Measurements from ENCODE around the gene FKBP8. TPM values are rescaled to one million over a fixed set of nuclear protein-coding genes. Genes with fewer than 3 reads are reported as not detected.

Gene FKBP8
- total RNA-seq, 2 donors from 2014 or later = 277 to 336 TPM

- H3K4me3 Mint-ChIP-seq = no peak overlapping the region
- no peak overlapping the region for H3K4me3 ChIP-seq (ENCODE audit: low read length)
- peaks cover 38% of the 10 kb centered on the region for H3K4me1 Mint-ChIP-seq
- no peak overlapping the region for H3K9ac ChIP-seq (ENCODE audit: extremely low read depth, low read length, poor library complexity, severe bottlenecking)
- H3K9me3 Mint-ChIP-seq = peaks cover 1% of the 10 kb centered on the region
- H3K27me3 Mint-ChIP-seq (ENCODE audit: insufficient read depth) = no peaks in the 10 kb centered on the region
- no peak overlapping the region for H3K27ac ChIP-seq (ENCODE audit: low read depth, low read length)
- H3K27me3 ChIP-seq (ENCODE audit: control insufficient read depth, insufficient read depth, low read length, poor library complexity, severe bottlenecking) = no peaks in the 10 kb centered on the region
- H3K9me3 ChIP-seq (ENCODE audit: control insufficient read depth, low read length) = no peaks in the 10 kb centered on the region
- H3K4me1 ChIP-seq (ENCODE audit: control insufficient read depth, insufficient read depth, low read length) = no peaks in the 10 kb centered on the region
- peaks cover 4% of the 10 kb centered on the region for H3K36me3 Mint-ChIP-seq (ENCODE audit: low read depth)
- DNase-seq = no peak
- no peak overlapping the region for H3K27ac Mint-ChIP-seq
- TF ChIP-seq, protein P1, sequence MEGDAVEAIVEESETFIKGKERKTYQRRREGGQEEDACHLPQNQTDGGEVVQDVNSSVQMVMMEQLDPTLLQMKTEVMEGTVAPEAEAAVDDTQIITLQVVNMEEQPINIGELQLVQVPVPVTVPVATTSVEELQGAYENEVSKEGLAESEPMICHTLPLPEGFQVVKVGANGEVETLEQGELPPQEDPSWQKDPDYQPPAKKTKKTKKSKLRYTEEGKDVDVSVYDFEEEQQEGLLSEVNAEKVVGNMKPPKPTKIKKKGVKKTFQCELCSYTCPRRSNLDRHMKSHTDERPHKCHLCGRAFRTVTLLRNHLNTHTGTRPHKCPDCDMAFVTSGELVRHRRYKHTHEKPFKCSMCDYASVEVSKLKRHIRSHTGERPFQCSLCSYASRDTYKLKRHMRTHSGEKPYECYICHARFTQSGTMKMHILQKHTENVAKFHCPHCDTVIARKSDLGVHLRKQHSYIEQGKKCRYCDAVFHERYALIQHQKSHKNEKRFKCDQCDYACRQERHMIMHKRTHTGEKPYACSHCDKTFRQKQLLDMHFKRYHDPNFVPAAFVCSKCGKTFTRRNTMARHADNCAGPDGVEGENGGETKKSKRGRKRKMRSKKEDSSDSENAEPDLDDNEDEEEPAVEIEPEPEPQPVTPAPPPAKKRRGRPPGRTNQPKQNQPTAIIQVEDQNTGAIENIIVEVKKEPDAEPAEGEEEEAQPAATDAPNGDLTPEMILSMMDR (conservative IDR thresholded peaks at IDR 0.05) = no peak
- WGBS, 2 experiments (ENCODE audit: insufficient coverage in 1 of 2, insufficient read length in 1 of 2) = 86 to 87% methylated on average over 8 to 14 of the region's 14 CpGs
- no peaks in the 10 kb centered on the region for H3K36me3 ChIP-seq (ENCODE audit: control insufficient read depth, insufficient read depth, low read length)
These were observed 53.7 kb downstream of the FKBP8 start for GRCh38 chr19:18489627-18490184.

DNA sequence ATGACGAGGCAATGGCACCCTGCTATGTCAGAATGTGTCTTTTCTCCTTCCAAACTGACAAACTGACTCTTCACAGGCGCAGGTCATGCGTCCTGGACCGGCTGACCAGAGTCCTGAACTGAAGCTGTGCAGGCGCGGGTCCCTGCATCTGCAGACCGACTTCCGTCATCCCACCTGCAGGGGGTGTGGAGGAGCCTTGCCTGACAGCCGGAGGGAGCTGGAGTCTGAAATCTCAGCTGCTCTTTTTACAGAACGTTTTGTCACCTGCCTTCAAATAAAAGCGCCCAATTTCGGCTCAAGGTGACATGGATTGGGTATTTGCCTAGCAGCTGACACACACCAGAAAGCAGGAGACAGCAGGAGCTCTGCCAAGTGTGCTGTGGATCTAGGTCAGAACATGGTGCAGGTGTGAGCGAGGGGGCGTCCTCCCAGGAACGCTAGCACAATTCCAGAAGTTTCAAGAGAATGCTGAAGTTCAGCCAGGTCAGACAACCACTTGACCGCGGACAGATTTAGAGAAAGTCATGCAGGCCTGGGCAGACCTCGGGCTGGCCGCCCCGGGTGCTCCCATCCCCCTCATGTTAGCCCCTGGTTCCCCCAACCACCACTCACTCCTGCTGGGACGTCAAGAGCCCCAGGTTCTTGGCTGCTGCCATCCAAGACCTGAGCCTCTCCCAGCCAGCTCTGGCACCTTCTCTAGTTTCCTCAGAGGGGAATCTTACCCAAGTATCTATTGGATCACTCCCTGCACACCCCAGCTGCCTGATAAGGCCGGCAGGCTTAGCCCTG is 54.3 kb downstream of the FKBP8 start:
- DNase-seq = peak; percentile 89
- no peak overlapping the region for H3K4me3 ChIP-seq (ENCODE audit: low read length)
- H3K9me3 ChIP-seq (ENCODE audit: control insufficient read depth, low read length) = no peaks in the 10 kb centered on the region
- no peak overlapping the region for H3K27ac ChIP-seq (ENCODE audit: low read depth, low read length)
- H3K4me1 Mint-ChIP-seq = peaks cover 37% of the 10 kb centered on the region
- peak overlapping the region; percentile 56 for H3K27ac Mint-ChIP-seq
- no peak overlapping the region for H3K9ac ChIP-seq (ENCODE audit: extremely low read depth, low read length, poor library complexity, severe bottlenecking)
- H3K36me3 ChIP-seq (ENCODE audit: control insufficient read depth, insufficient read depth, low read length) = no peaks in the 10 kb centered on the region
- no peak overlapping the region for H3K4me3 Mint-ChIP-seq
- no peaks in the 10 kb centered on the region for H3K4me1 ChIP-seq (ENCODE audit: control insufficient read depth, insufficient read depth, low read length)
- 71 to 78% methylated on average over 13 to 22 of the region's 22 CpGs for WGBS, 2 experiments (ENCODE audit: insufficient coverage in 1 of 2, insufficient read length in 1 of 2)
- H3K27me3 ChIP-seq (ENCODE audit: control insufficient read depth, insufficient read depth, low read length, poor library complexity, severe bottlenecking) = no peaks in the 10 kb centered on the region
- H3K9me3 Mint-ChIP-seq = peaks cover 1% of the 10 kb centered on the region
- TF ChIP-seq, protein P1 (conservative IDR thresholded peaks at IDR 0.05) = peak; percentile 75
- peaks cover 4% of the 10 kb centered on the region for H3K36me3 Mint-ChIP-seq (ENCODE audit: low read depth)
- H3K27me3 Mint-ChIP-seq (ENCODE audit: insufficient read depth) = no peaks in the 10 kb centered on the region

DNA sequence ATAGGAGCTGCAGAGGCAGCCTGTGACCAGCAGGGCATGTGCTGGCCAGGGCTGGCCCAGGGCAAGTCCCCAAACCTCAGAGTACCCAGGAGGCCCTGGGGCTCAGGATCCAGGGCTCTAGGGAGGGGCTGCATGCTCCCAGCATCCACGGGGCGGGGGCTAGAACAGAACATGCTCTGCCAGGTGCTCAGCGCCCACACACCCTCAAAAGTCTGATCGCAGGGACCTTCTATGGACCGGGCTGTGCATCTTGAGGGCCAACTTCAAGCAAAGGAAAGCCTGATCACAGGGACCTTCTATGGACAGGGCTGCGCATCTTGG is 55.0 kb downstream of the FKBP8 start:
- Histone ChIP-seq H3K4me3 (ENCODE audit: low read length) (no peak overlapping the region), H3K4me1 (ENCODE audit: control insufficient read depth, insufficient read depth, low read length) (no peaks in the 10 kb centered on the region), H3K27me3 (ENCODE audit: control insufficient read depth, insufficient read depth, low read length, poor library complexity, severe bottlenecking) (no peaks in the 10 kb centered on the region), H3K9ac (ENCODE audit: extremely low read depth, low read length, poor library complexity, severe bottlenecking) (no peak overlapping the region), H3K9me3 (ENCODE audit: control insufficient read depth, low read length) (no peaks in the 10 kb centered on the region), H3K36me3 (ENCODE audit: control insufficient read depth, insufficient read depth, low read length) (no peaks in the 10 kb centered on the region), H3K27ac (ENCODE audit: low read depth, low read length) (no peak overlapping the region)
- H3K9me3 Mint-ChIP-seq = peaks cover 1% of the 10 kb centered on the region
- TF ChIP-seq, protein P1 (conservative IDR thresholded peaks at IDR 0.05) = no peak
- peaks cover 32% of the 10 kb centered on the region for H3K4me1 Mint-ChIP-seq
- H3K36me3 Mint-ChIP-seq (ENCODE audit: low read depth) = peaks cover 4% of the 10 kb centered on the region
- DNase-seq = no peak
- WGBS, 2 experiments (ENCODE audit: insufficient coverage in 1 of 2, insufficient read length in 1 of 2) = 93 to 98% methylated on average over 5 to 6 of the region's 6 CpGs
- no peak overlapping the region for H3K4me3 Mint-ChIP-seq
- no peaks in the 10 kb centered on the region for H3K27me3 Mint-ChIP-seq (ENCODE audit: insufficient read depth)
- no peak overlapping the region for H3K27ac Mint-ChIP-seq

Data from endodermal cell (in vitro differentiated cells).